Activated T-cell treated with anti-CD3 and anti-CD28 coated beads for 48 hours (primary cell): ENCODE results near the gene RHBDL3.
"Not testable (repeated sequence)": the region's sequence is repeated elsewhere in the genome, so short reads cannot be mapped to it uniquely, and the experiment has no call there.

ENCODE experiments used
- DNase-seq: peaks from one replicate; pipeline ENCODE4 v3.0.0-alpha.2; 2020; ENCODE audit warnings: low read depth

RHBDL3 gene

GRCh38 chr17:32289471-32290070 lies 23.9 kb downstream of the RHBDL3 start:
- no peak for DNase-seq

- no peak for DNase-seq
Observed at GRCh38 chr17:32292094-32292493, 26.5 kb downstream of the RHBDL3 start.

GRCh38 chr17:32297424-32297823 lies 31.8 kb downstream of the RHBDL3 start:
- no peak for DNase-seq

- DNase-seq = no peak
Observed at GRCh38 chr17:32297860-32298259, 32.2 kb downstream of the RHBDL3 start.

GRCh38 chr17:32298298-32298697 lies 32.7 kb downstream of the RHBDL3 start:
- no peak for DNase-seq

- no peak for DNase-seq
Observed at GRCh38 chr17:32298721-32299579, 33.3 kb downstream of the RHBDL3 start.

- no peak for DNase-seq
Observed at GRCh38 chr17:32299580-32300164, 34.0 kb downstream of the RHBDL3 start.

GRCh38 chr17:32302037-32302436 lies 36.4 kb downstream of the RHBDL3 start:
- no peak for DNase-seq

GRCh38 chr17:32302860-32303649 lies 37.4 kb downstream of the RHBDL3 start:
- no peak for DNase-seq

GRCh38 chr17:32303781-32304288 lies 38.2 kb downstream of the RHBDL3 start:
- no peak for DNase-seq

GRCh38 chr17:32305049-32305448 lies 39.4 kb downstream of the RHBDL3 start:
- DNase-seq = no peak

GRCh38 chr17:32307658-32308057 lies 42.0 kb downstream of the RHBDL3 start:
- no peak for DNase-seq

GRCh38 chr17:32311028-32311536 lies 45.5 kb downstream of the RHBDL3 start:
- DNase-seq = no peak

GRCh38 chr17:32314636-32315035 lies 49.0 kb downstream of the RHBDL3 start:
- DNase-seq = no peak

- DNase-seq = no peak
Observed at GRCh38 chr17:32315171-32315570, 49.5 kb downstream of the RHBDL3 start.

- not testable (repeated sequence) for DNase-seq
Observed at GRCh38 chr17:32316653-32317052, 51.0 kb downstream of the RHBDL3 start.

- DNase-seq = no peak
Observed at GRCh38 chr17:32317353-32317752, 51.7 kb downstream of the RHBDL3 start.

- DNase-seq = no peak
Observed at GRCh38 chr17:32318071-32318470, 52.4 kb downstream of the RHBDL3 start.

- DNase-seq = peak; percentile 76
Observed at GRCh38 chr17:32319548-32319905, 53.9 kb downstream of the RHBDL3 start.

- DNase-seq = not testable (repeated sequence)
Observed at GRCh38 chr17:32320080-32320479, 54.4 kb downstream of the RHBDL3 start.

GRCh38 chr17:32320847-32321246 lies 55.2 kb downstream of the RHBDL3 start:
- no peak for DNase-seq

GRCh38 chr17:32323046-32323445 lies 57.4 kb downstream of the RHBDL3 start:
- no peak for DNase-seq
